PC-9 (cell line): ENCODE results near the gene CHRFAM7A.
"Not testable (repeated sequence)": the region's sequence is repeated elsewhere in the genome, so short reads cannot be mapped to it uniquely, and the experiment has no call there.

Source experiments
- CTCF ChIP-seq: fragments of 200-600 bp; sonication (generic); conservative IDR thresholded peaks from 2 replicates; pipeline ENCODE4 v1.6.1; 2017; ENCODE audit warnings: mixed run types, antibody characterized with exemption, mild to moderate bottlenecking, moderate library complexity
- EZH2 ChIP-seq: fragments of 200-600 bp; sonication (generic); IDR thresholded peaks from 2 replicates; pipeline ENCODE4 v1.8.0; 2017; ENCODE audit warnings: antibody characterized with exemption, low read depth

- TF ChIP-seq CTCF, EZH2: not testable (repeated sequence)
Observed at GRCh38 chr15:30355043-30355442, 38.3 kb downstream of the CHRFAM7A start.
